Measurements from ENCODE around the gene SKI.

The SKI gene

GRCh38 chr1:2228157-2228594 is at the start of gene SKI:
Gene SKI (plus strand): TSS chr1:2228319. CDS start chr1:2228767, 448 bp downstream.
- no peak for DNase-seq

GRCh38 chr1:2178875-2179274 is 49.2 kb upstream of the SKI start:
- DNase-seq, result no peak

GRCh38 chr1:2179283-2180013 is 48.7 kb upstream of the SKI start:
- DNase-seq, result peak; percentile 1

GRCh38 chr1:2180297-2181245 is 47.5 kb upstream of the SKI start:
- no peak for DNase-seq

- DNase-seq, result no peak
These were observed 46.8 kb upstream of the SKI start for GRCh38 chr1:2181271-2181670.

DNA sequence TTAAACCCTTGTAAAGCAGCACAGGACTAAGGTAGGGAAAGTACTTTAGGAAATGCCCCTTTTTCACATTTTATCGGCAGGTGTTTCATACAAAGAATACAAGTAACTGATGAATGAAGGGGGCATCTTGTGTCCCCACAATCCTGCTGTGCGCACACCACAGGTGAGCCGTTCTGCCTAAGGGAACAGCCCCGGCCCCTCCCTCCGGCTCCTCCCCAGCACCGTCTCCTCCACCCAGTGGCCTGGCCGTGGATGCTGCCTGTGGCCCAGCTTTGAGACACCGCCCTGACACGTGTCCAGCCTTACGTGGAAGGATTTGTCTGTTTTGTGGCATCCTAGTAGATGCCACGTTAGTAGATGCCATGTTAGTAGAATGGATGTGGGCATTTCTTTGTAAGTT is 46.4 kb upstream of the SKI start:
- DNase-seq, result no peak

- DNase-seq, result no peak
These were observed 45.7 kb upstream of the SKI start for GRCh38 chr1:2182376-2182775.

DNA sequence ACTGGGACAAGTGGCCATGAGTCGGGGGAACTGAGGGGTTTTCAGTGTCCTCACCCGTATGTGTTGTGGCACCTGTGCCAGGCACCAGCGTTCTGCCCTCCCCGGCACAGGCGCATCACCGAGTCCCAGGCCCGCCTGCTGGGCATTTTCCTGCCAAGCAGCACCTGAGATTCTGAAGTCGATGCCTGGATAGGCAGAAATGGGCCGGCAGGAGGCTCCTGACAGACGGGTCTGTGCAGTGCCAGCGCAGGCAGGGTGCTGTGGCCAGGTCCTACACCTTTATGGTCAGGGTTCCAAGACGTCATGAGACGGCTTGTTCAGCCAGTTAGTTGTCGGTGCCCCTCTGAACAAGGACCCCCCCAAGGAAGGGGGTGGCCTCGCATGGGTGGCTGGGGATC is 44.2 kb upstream of the SKI start:
- no peak for DNase-seq

DNA sequence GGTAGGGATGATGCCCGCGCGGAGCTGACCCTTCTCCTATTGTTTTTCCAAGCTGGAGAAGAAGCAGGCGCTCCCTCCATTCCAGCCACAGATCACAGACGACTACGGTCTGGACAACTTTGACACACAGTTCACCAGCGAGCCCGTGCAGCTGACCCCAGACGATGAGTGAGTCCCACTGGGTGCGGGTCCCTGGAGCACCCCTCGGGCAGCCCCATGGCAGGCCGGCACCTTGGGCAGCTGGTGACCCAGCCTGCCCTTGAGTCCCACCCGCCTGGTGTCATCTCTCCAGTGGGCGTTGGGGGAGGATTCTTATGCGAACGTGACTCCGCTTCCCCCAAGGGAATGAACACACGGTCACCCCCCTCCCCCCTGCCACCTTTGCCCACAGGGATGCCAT is 43.6 kb upstream of the SKI start:
- no peak for DNase-seq

GRCh38 chr1:2184934-2185333 is 43.2 kb upstream of the SKI start:
- no peak for DNase-seq

GRCh38 chr1:2185880-2186855 is 42.0 kb upstream of the SKI start:
- no peak for DNase-seq

DNA sequence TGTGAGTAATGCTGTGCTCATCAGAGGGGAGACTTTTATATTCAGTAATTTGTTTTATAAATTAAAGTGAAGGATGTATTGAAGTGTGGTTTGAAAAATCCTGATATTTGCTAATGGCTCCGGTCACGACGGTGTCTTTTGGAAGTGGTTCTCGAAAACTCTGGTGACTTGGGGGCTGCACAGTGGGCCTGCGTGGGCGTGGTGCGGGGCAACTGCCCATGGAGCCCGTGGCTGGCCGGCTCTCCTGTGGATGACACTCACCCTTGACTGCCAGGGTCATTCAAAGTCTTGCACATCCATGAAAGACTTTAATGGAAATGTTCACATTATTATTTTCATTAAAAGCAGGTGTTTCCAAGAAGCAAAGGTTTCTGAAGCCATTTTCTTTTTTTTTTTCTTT is 41.2 kb upstream of the SKI start:
- no peak for DNase-seq

DNA sequence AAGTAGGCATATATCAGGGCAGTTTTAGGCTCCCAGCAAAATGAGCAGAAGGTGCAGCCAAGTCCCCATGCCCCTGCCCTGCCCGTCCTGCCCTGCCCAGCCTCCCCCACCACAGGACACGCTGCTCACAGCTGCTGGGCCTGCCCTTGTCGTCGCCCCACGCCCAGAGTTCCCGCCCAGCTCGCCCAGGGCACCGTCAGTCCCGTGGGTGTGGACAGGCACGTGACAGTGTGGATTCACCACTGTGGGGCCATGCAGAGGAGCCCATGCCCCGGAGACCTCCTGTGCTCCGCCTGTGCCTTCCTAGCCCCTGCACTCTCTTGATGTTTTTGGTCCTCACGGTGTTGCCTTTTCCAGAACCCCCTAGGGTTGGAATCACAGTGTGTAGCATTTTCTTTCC is 40.5 kb upstream of the SKI start:
- DNase-seq, result no peak

- DNase-seq, result no peak
These were observed 39.8 kb upstream of the SKI start for GRCh38 chr1:2188336-2188735.

DNA sequence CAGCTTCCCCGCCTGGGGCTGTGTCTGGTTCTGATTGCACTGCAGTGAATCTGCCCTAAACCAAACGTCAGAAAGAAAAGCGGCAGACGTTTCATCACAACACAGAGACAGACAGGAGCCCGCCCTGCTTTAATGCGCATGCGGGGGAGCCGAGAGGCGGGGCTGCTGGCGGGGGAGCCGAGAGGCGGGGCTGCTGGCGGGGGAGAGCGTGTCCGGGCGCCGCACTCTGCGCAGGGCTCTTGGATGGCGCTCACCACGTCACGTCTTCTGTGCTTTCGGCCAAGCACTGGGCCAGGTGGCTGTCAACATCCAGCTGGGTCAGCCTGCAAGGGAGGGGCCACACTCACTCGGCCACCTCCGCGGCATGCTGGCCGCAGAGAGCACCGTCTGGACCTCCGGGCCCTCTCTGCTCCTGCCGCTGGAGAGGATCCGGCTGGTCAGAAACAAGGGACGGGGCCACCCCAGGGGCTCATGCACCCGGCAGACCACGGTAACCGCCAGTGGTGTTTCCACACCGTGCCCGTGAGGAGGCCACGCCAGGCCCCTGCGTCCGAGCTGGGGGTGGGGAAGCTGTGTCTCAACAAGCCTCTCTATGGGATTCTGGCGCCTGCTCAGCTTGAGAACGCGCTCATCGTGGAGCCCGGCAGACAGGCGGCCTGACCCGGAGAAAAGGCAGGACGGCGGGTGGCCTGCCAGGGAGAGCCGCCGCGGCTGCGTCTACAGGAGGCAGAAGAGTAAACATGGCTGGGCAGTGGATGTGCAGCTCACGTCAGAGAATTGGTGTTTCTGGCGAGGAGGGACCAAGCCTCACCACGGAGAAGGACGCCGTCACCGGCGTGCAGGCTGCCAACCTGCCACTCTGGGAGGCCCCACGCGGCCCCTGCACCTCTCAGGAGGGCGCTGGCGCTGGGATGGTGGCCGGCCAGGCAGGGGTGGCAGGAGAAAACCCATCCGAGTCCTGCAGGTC is 38.4 kb upstream of the SKI start:
- peak; percentile 85 for DNase-seq

DNA sequence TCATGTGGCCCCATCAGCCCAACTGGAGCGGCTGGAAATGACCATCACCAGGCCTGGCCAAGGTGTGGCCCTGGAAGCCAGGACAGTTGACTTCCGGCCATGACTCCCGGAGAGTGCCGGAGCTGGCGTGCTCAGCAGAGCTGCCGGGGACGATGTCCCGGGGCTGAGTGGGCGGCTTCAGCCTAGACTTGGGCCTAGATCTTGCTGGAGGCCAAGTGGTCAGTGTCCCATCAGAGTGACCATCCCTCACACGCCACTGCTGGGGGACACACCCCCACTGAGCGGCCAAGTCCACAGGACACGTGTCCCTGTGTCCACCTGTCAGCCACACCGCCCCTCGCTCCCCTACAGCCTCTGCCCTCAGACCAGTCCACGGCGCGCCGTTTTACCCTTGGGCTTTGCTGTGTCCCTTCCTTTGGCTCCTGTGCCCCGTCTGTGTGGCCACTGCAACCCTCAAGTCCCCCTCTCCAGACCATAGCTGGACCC is 37.6 kb upstream of the SKI start:
- no peak for DNase-seq

- no peak for DNase-seq
These were observed 35.8 kb upstream of the SKI start for GRCh38 chr1:2192031-2192995.

- no peak for DNase-seq
These were observed 34.4 kb upstream of the SKI start for GRCh38 chr1:2193514-2194281.

DNA sequence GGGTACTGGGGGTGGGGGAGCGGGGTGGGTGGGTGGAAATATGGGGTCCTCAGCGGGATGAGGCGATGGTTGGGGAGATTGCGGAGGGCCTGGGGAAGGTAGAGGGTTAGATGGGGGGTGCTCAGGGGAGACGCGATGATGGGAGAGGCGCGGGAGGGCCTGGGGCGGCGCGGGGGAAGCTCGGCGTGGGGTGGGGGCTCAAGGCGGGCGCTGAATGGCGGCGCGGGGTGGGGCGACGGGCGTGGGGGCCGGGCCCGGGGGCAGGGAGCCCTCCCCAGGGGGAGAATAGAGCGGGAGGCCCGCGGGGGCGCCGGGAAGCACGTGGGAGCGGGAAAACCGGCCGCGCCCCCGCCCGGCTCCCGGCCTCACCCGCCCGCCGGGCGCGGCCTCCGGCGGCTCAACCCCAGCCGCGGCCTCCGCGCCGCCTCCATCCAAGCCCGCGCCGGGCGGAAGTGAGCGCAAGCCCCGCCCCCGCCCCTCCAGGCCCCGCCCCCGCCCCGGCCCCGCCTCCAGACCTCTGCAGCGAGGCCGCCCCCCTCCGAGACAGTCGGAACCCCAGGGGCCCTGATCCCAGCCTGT is 33.7 kb upstream of the SKI start, which contains the start of gene FAAP20:
FAAP20 (minus strand) TSS at position 454 of the 579 bp plus-strand sequence; CDS start at position 431, 23 bp downstream.
- DNase-seq, result peak; percentile 35

All from NCI-H1092 treated with DMSO at 0.1 percent for 48 hours (cell line).